ENCODE data around the gene RAP2A. TPM values are rescaled to one million over a fixed set of nuclear protein-coding genes. Genes with fewer than 3 reads are reported as not detected.

Gene RAP2A
- total RNA-seq, 1 experiment from 2014 or later, result 43.6 TPM

DNA sequence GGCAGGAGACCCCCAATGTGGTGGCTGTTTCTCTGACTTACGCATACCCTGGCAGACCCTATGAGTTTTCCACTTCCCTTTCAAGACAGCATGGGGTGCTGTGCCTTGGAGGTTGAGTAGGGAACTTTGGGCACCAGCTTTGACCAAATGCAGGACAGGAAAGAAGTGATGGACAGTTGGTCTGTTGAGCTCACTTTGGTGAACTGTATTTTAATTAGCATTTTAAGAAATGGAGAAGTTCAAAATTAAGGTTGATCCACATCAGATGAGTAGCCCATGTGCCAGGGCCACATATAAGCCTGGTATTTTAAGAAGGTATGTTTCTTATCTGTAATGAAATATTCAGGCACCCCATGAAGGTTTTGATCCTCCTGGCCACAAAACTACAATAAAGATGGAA is 46.1 kb upstream of the RAP2A start:
- H3K36me3 ChIP-seq (ENCODE audit: insufficient read depth, low read length, poor library complexity, severe bottlenecking), result no peaks in the 10 kb centered on the region
- no peak for DNase-seq (ENCODE audit: low spot score)
- no peak for TF ChIP-seq EZH2 (IDR thresholded peaks at IDR 0.05; ENCODE audit: borderline replicate concordance, low read depth, low read length, poor library complexity, severe bottlenecking)
- TF ChIP-seq, protein P1, sequence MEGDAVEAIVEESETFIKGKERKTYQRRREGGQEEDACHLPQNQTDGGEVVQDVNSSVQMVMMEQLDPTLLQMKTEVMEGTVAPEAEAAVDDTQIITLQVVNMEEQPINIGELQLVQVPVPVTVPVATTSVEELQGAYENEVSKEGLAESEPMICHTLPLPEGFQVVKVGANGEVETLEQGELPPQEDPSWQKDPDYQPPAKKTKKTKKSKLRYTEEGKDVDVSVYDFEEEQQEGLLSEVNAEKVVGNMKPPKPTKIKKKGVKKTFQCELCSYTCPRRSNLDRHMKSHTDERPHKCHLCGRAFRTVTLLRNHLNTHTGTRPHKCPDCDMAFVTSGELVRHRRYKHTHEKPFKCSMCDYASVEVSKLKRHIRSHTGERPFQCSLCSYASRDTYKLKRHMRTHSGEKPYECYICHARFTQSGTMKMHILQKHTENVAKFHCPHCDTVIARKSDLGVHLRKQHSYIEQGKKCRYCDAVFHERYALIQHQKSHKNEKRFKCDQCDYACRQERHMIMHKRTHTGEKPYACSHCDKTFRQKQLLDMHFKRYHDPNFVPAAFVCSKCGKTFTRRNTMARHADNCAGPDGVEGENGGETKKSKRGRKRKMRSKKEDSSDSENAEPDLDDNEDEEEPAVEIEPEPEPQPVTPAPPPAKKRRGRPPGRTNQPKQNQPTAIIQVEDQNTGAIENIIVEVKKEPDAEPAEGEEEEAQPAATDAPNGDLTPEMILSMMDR (conservative IDR thresholded peaks at IDR 0.05; ENCODE audit: low read depth, low read length), result no peak
- peaks cover 4% of the 10 kb centered on the region for H3K4me1 ChIP-seq (ENCODE audit: insufficient read depth, low read length, poor library complexity, severe bottlenecking)
- H3K27ac ChIP-seq (ENCODE audit: low read depth, low read length, poor library complexity, severe bottlenecking), result no peak overlapping the region
- ChIA-PET CTCF (no interaction called here), POLR2A (ENCODE audit: low non-redundant PET) (no interaction called here)
- intact Hi-C loops (cut with micrococcal nuclease; ENCODE audit: unreplicated experiment), result no loop called here
- no peaks in the 10 kb centered on the region for H3K9me3 ChIP-seq (ENCODE audit: low read depth, low read length, poor library complexity, severe bottlenecking)
- H3K4me3 ChIP-seq (ENCODE audit: low read depth, low read length, poor library complexity, severe bottlenecking), result no peak overlapping the region
- BruUV-seq (replicated peaks), result no TSS peak
- H3K27me3 ChIP-seq (replicated peaks; ENCODE audit: insufficient read depth, low read depth, low read length, poor library complexity), result no peaks in the 10 kb centered on the region

GRCh38 chr13:97388373-97388772 is 45.6 kb upstream of the RAP2A start:
- H3K9me3 ChIP-seq (ENCODE audit: low read depth, low read length, poor library complexity, severe bottlenecking), result no peaks in the 10 kb centered on the region
- ChIA-PET POLR2A (ENCODE audit: low non-redundant PET) (no interaction called here), CTCF (interaction anchor here (0.7 kb wide), 1 partner anchor 129 kb away, joined by 5 read pairs; no protein-coding TSS in a partner anchor)

DNA sequence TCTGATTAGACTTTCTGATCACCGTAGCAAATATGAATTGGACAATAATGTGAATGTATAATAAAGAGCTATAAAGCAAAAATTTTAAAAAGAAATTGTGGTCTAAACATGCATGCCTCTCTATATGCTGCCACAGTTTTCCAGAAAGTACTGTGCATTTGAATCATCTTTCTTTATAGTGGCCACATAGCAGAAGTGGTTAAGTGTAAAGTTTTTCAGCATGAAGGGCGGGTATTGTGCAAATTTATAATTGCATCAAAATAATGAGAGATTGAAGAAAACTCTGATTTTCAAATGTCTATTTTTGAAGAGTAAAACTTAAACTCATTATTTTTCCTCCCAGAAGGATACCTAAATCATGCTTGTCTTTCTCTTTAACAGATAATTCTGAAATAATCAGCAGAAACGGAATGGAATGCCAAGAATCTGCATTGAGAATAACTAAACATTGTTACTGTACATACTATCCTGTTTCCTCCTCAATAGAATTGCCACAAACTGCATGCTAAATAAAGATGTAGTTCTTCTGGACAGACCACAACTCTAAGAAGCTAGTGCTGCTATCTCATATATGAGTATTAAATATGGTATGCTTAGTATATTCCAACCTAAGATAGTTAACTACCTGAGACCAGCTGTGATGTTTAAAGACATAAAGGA is 42.9 kb upstream of the RAP2A start:
- intact Hi-C loops (cut with micrococcal nuclease; ENCODE audit: unreplicated experiment), result no loop called here
- Histone ChIP-seq H3K4me3 (ENCODE audit: low read depth, low read length, poor library complexity, severe bottlenecking) (no peak overlapping the region), H3K27ac (ENCODE audit: low read depth, low read length, poor library complexity, severe bottlenecking) (no peak overlapping the region), H3K36me3 (ENCODE audit: insufficient read depth, low read length, poor library complexity, severe bottlenecking) (no peaks in the 10 kb centered on the region), H3K9me3 (ENCODE audit: low read depth, low read length, poor library complexity, severe bottlenecking) (no peaks in the 10 kb centered on the region), H3K27me3 (replicated peaks; ENCODE audit: insufficient read depth, low read depth, low read length, poor library complexity) (no peaks in the 10 kb centered on the region), H3K4me1 (ENCODE audit: insufficient read depth, low read length, poor library complexity, severe bottlenecking) (peaks cover 4% of the 10 kb centered on the region)
- BruUV-seq (replicated peaks), result no TSS peak
- POLR2A ChIA-PET (ENCODE audit: low non-redundant PET), result no interaction called here
- no peak for TF ChIP-seq EZH2 (IDR thresholded peaks at IDR 0.05; ENCODE audit: borderline replicate concordance, low read depth, low read length, poor library complexity, severe bottlenecking)
- peak; percentile 9 for DNase-seq (ENCODE audit: low spot score)
- CTCF ChIA-PET, result no interaction called here

More at GRCh38 chr13:97388373-97388772, 45.6 kb upstream of the RAP2A start:
- DNase-seq (ENCODE audit: low spot score), result peak; percentile 69
- Histone ChIP-seq H3K4me3 (ENCODE audit: low read depth, low read length, poor library complexity, severe bottlenecking) (no peak overlapping the region), H3K36me3 (ENCODE audit: insufficient read depth, low read length, poor library complexity, severe bottlenecking) (no peaks in the 10 kb centered on the region), H3K27me3 (replicated peaks; ENCODE audit: insufficient read depth, low read depth, low read length, poor library complexity) (no peaks in the 10 kb centered on the region), H3K27ac (ENCODE audit: low read depth, low read length, poor library complexity, severe bottlenecking) (no peak overlapping the region), H3K4me1 (ENCODE audit: insufficient read depth, low read length, poor library complexity, severe bottlenecking) (peaks cover 4% of the 10 kb centered on the region)
- BruUV-seq (replicated peaks), result no TSS peak
- intact Hi-C loops (cut with micrococcal nuclease; ENCODE audit: unreplicated experiment), result no loop called here
- TF ChIP-seq, protein P1 (conservative IDR thresholded peaks at IDR 0.05; ENCODE audit: low read depth, low read length), result no peak
- no peak for TF ChIP-seq EZH2 (IDR thresholded peaks at IDR 0.05; ENCODE audit: borderline replicate concordance, low read depth, low read length, poor library complexity, severe bottlenecking)

DNA sequence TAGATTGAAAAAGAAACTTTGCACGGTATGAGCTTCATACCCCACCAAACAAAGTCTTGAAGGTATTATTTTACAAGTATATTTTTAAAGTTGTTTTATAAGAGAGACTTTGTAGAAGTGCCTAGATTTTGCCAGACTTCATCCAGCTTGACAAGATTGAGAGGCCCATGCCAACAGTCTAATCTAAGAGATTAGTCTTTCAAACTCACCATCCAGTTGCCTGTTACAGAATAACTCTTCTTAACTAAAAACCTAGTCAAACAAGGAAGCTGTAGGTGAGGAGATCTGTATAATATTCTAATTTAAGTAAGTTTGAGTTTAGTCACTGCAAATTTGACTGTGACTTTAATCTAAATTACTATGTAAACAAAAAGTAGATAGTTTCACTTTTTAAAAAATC is 41.9 kb upstream of the RAP2A start:
- ChIA-PET CTCF (interaction anchor here (0.6 kb wide), 1 partner anchor 33 kb away, joined by 3 read pairs; no protein-coding TSS in a partner anchor), POLR2A (ENCODE audit: low non-redundant PET) (no interaction called here)
- Histone ChIP-seq H3K9me3 (ENCODE audit: low read depth, low read length, poor library complexity, severe bottlenecking) (no peaks in the 10 kb centered on the region), H3K4me1 (ENCODE audit: insufficient read depth, low read length, poor library complexity, severe bottlenecking) (peaks cover 4% of the 10 kb centered on the region), H3K27ac (ENCODE audit: low read depth, low read length, poor library complexity, severe bottlenecking) (no peak overlapping the region), H3K36me3 (ENCODE audit: insufficient read depth, low read length, poor library complexity, severe bottlenecking) (no peaks in the 10 kb centered on the region), H3K4me3 (ENCODE audit: low read depth, low read length, poor library complexity, severe bottlenecking) (no peak overlapping the region), H3K27me3 (replicated peaks; ENCODE audit: insufficient read depth, low read depth, low read length, poor library complexity) (no peaks in the 10 kb centered on the region)
- intact Hi-C loops (cut with micrococcal nuclease; ENCODE audit: unreplicated experiment), result no loop called here
- BruUV-seq (replicated peaks), result no TSS peak
- no peak for DNase-seq (ENCODE audit: low spot score)
- TF ChIP-seq, protein P1 (conservative IDR thresholded peaks at IDR 0.05; ENCODE audit: low read depth, low read length), result no peak
- TF ChIP-seq EZH2 (IDR thresholded peaks at IDR 0.05; ENCODE audit: borderline replicate concordance, low read depth, low read length, poor library complexity, severe bottlenecking), result no peak
